MCF 10A (cell line): Measurements from ENCODE around the gene DNAH3. TPM values are rescaled to one million over a fixed set of nuclear protein-coding genes. Genes with fewer than 3 reads are reported as not detected.
"Not testable (repeated sequence)": the region's sequence is repeated elsewhere in the genome, so short reads cannot be mapped to it uniquely, and the experiment has no call there.

Experiments used
- BruUV-seq: library from RNA; stranded (reverse); fragments of 400-500 nt; replicated peaks from 2 replicates; lab custom pipeline; 2021; lab: Mats Ljungman, UMichigan
- CTCF ChIA-PET: fragments of 300-600 bp; sonication (Branson Sonifier 250); formaldehyde crosslinking; extraction: SDS; loops from one replicate; lab custom pipeline; 2021; ENCODE audit warnings: antibody characterized with exemption, inconsistent platforms; lab: Yijun Ruan, JAX
- POLR2A ChIA-PET: fragments of 300-600, 350-650 bp; sonication (Branson Sonifier 250); formaldehyde crosslinking; extraction: SDS; loops from one replicate; lab custom pipeline; 2020; ENCODE audit warnings: antibody characterized with exemption, inconsistent platforms; lab: Yijun Ruan, JAX
- DNase-seq: peaks from one replicate; pipeline ENCODE4 v3.0.0-alpha.2; 2018; ENCODE audit not compliant: unreplicated experiment
- H3K27ac Mint-ChIP-seq: one replicate; pipeline ENCODE4 v1.8.0; 2022; ENCODE audit warnings: mild to moderate bottlenecking, low read depth, mixed read lengths; ENCODE audit not compliant: unreplicated experiment
- H3K27me3 Mint-ChIP-seq: one replicate; pipeline ENCODE4 v1.8.0; 2022; ENCODE audit warnings: mixed read lengths; ENCODE audit not compliant: insufficient read depth, unreplicated experiment
- H3K36me3 Mint-ChIP-seq: one replicate; pipeline ENCODE4 v1.8.0; 2022; ENCODE audit warnings: mild to moderate bottlenecking, moderate library complexity, mixed read lengths; ENCODE audit not compliant: insufficient read depth, unreplicated experiment
- H3K4me1 Mint-ChIP-seq: one replicate; pipeline ENCODE4 v1.8.0; 2022; ENCODE audit warnings: mixed read lengths; ENCODE audit not compliant: insufficient read depth, unreplicated experiment
- H3K4me3 Mint-ChIP-seq: one replicate; pipeline ENCODE4 v1.8.0; 2022; ENCODE audit warnings: mild to moderate bottlenecking, moderate library complexity, mixed read lengths; ENCODE audit not compliant: unreplicated experiment
- H3K9me3 Mint-ChIP-seq: one replicate; pipeline ENCODE4 v1.8.0; 2022; ENCODE audit warnings: mixed read lengths; ENCODE audit not compliant: unreplicated experiment
- CTCF ChIP-seq: fragments of 200-600 bp; IDR thresholded peaks from one replicate; pipeline ENCODE4 v1.8.0; 2022; ENCODE audit warnings: antibody characterized with exemption, mild to moderate bottlenecking; ENCODE audit not compliant: unreplicated experiment
- intact Hi-C: fragments of 100-400 bp; cut with micrococcal nuclease; formaldehyde crosslinking; loops from 2 replicates; pipeline ENCODE4 v1.14.1; 2022
- total RNA-seq: library from RNA; stranded (reverse); gene quantifications from 2 replicates; pipeline ENCODE4 v1.2.3, GENCODE V29; 2022

Gene DNAH3
- total RNA-seq, 1 experiment from 2014 or later: not detected

- no peaks in the 10 kb centered on the region for H3K9me3 Mint-ChIP-seq
- H3K27me3 Mint-ChIP-seq: no peaks in the 10 kb centered on the region
- H3K27ac Mint-ChIP-seq: peak overlapping the region; percentile 10
- TF ChIP-seq CTCF: no peak
- peaks cover 6% of the 10 kb centered on the region for H3K36me3 Mint-ChIP-seq
- no TSS peak for BruUV-seq
- intact Hi-C loops: no loop called here
- H3K4me3 Mint-ChIP-seq: no peak overlapping the region
- no peak for DNase-seq
- H3K4me1 Mint-ChIP-seq: no peaks in the 10 kb centered on the region
- ChIA-PET CTCF (no interaction called here), POLR2A (no interaction called here)
Measured at GRCh38 chr16:20946015-20946629, 204.5 kb downstream of the DNAH3 start.

DNA sequence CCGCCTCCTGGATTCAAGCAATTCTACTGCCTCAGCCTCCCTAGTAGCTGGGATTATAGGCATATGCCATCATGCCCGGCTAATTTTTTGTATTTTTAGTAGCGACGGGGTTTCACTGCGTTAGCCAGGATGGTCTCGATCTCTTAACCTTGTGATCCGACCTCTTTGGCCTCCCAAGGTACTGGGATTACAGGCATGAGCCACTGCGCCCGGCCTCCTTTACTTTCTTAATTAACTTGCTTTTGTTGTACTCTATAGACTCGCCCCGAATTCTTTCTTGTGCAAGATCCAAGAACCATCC lies 205.1 kb downstream of the DNAH3 start:
- H3K9me3 Mint-ChIP-seq, H3K4me3 Mint-ChIP-seq, BruUV-seq, H3K4me1 Mint-ChIP-seq, POLR2A ChIA-PET, CTCF ChIA-PET, H3K27me3 Mint-ChIP-seq, DNase-seq, H3K36me3 Mint-ChIP-seq, H3K27ac Mint-ChIP-seq: not testable (repeated sequence)
- intact Hi-C loops: loop anchor here (1.0 kb wide), 1 partner anchor 95 kb away; no protein-coding TSS in a partner anchor

DNA sequence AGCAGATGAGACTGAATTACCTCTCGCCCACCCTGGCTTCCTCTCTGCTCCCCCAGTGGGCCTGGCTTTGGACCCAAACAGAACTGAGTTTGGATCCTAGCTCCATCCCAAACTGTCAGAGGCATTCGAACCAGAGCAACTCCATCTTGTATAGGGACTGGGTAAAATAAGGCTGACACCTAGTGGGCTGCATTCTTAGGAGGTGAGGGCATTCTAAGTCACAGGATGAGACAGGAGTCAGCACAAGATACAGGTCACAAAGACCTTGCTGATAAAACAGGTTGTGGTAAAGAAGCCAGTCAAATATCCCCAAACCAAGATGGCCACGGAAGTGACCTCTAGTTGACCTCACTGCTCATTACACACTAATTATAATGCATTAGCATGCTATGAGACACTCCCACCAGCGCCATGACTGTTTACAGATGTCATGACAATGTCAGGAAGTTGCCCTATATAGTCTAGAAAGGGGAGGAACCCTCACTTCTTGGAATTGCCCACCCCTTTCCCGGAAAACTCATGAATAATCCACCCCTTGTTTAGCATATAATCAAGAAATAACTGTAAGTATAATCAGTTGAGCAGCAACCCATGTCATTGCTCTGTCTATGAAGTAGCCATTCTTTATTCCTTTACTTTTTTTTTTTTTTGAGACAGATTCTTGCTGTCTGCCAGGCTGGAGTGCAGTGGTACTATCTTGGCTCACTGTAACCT lies 205.6 kb downstream of the DNAH3 start:
- no peak overlapping the region for H3K4me3 Mint-ChIP-seq
- H3K36me3 Mint-ChIP-seq: peaks cover 6% of the 10 kb centered on the region
- TF ChIP-seq CTCF: no peak
- POLR2A ChIA-PET: interaction anchor here (1.0 kb wide), 1 partner anchor 95 kb away, joined by 3 read pairs; no protein-coding TSS in a partner anchor
- peak; percentile 25 for DNase-seq
- no peaks in the 10 kb centered on the region for H3K27me3 Mint-ChIP-seq
- H3K27ac Mint-ChIP-seq: no peak overlapping the region
- H3K9me3 Mint-ChIP-seq: no peaks in the 10 kb centered on the region
- BruUV-seq: no TSS peak
- H3K4me1 Mint-ChIP-seq: no peaks in the 10 kb centered on the region
- intact Hi-C loops: loop anchor here (1.0 kb wide), 1 partner anchor 95 kb away; no protein-coding TSS in a partner anchor
- CTCF ChIA-PET: interaction anchor here (0.6 to 3.1 kb wide), 5 partner anchors 14 to 95 kb away, joined by 3 to 13 read pairs (median 4); no protein-coding TSS in a partner anchor

- H3K27ac Mint-ChIP-seq: no peak overlapping the region
- H3K4me1 Mint-ChIP-seq: no peaks in the 10 kb centered on the region
- H3K27me3 Mint-ChIP-seq: no peaks in the 10 kb centered on the region
- no peaks in the 10 kb centered on the region for H3K9me3 Mint-ChIP-seq
- H3K36me3 Mint-ChIP-seq: peaks cover 6% of the 10 kb centered on the region
- DNase-seq: no peak
- TF ChIP-seq CTCF: no peak
- intact Hi-C loops: no loop called here
- H3K4me3 Mint-ChIP-seq: no peak overlapping the region
- ChIA-PET POLR2A (no interaction called here), CTCF (interaction anchor here (3.1 kb wide), 1 partner anchor 92 kb away, joined by 13 read pairs; no protein-coding TSS in a partner anchor)
- no TSS peak for BruUV-seq
Measured at GRCh38 chr16:20942256-20942655, 208.4 kb downstream of the DNAH3 start.
